ENCODE results near the gene N4BP2. TPM values are rescaled to one million over a fixed set of nuclear protein-coding genes. Genes with fewer than 3 reads are reported as not detected.

The N4BP2 gene
- polyA plus RNA-seq, 1 experiment = 5.7 TPM

DNA sequence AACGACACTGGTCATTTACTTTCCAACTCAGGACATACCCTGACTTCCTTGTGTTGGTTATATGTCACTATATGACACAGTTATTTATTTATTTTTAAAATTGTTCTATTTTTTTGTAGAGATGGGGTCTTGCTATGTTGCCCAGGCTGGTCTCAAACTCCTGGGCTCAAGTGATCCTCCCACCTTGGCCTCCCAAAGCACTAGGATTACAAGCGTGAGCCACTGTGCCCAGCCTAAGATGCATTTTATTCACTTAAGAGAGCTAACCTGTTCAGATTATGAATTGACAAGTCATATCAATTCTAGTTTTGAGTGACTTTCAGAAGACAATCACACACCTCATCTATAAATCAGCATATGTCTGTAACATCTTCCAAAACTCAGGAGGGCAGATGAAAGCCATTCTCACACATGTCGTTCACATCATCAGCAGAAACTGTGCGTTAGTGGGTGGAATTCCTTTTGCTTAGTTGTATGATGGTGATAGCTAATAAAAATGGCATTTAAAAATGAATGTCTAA lies 130.8 kb downstream of the N4BP2 start:
- DNase-seq (ENCODE audit: low read depth, low spot score) = no peak
- Histone ChIP-seq H3K4me3 (ENCODE audit: low read depth, low read length) (no peak overlapping the region), H3K27ac (ENCODE audit: low read depth, low read length) (no peak overlapping the region), H3K9me3 (ENCODE audit: control insufficient read depth, insufficient read depth, low read length) (no peaks in the 10 kb centered on the region; the same call in 1 of the 2 replicates), H3K27me3 (ENCODE audit: control insufficient read depth, insufficient read depth, low read length) (no peaks in the 10 kb centered on the region)
- TF ChIP-seq, protein P1, sequence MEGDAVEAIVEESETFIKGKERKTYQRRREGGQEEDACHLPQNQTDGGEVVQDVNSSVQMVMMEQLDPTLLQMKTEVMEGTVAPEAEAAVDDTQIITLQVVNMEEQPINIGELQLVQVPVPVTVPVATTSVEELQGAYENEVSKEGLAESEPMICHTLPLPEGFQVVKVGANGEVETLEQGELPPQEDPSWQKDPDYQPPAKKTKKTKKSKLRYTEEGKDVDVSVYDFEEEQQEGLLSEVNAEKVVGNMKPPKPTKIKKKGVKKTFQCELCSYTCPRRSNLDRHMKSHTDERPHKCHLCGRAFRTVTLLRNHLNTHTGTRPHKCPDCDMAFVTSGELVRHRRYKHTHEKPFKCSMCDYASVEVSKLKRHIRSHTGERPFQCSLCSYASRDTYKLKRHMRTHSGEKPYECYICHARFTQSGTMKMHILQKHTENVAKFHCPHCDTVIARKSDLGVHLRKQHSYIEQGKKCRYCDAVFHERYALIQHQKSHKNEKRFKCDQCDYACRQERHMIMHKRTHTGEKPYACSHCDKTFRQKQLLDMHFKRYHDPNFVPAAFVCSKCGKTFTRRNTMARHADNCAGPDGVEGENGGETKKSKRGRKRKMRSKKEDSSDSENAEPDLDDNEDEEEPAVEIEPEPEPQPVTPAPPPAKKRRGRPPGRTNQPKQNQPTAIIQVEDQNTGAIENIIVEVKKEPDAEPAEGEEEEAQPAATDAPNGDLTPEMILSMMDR (IDR thresholded peaks at IDR 0.05; ENCODE audit: low read depth, low read length) = no peak
- ChIA-PET CTCF (no interaction called here), POLR2A (no interaction called here)

DNA sequence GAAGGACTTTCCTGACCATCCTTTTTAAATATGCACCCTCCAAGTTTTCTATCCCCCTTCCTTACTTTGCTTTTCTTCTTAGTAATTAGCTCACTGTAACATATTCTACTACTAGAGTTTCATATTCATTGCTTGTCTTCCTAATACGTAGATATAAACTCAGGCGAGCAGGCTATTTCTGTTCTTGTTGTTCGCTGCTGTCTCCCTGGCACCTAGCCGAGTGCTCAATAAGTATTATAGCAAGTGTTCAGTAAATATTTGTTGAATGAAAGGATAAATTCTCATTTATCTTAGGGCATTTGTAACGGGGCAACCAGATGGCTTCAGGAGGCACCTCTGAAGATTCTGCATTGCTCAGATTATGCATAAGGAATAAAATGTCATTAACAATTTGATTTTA lies 133.4 kb downstream of the N4BP2 start:
- H3K27ac ChIP-seq (ENCODE audit: low read depth, low read length) = no peak overlapping the region
- ChIA-PET POLR2A (no interaction called here), CTCF (interaction anchor here (0.8 to 1.6 kb wide), 3 partner anchors 120 to 127 kb away, joined by 3 to 5 read pairs (median 4); no protein-coding TSS in a partner anchor)
- H3K27me3 ChIP-seq (ENCODE audit: control insufficient read depth, insufficient read depth, low read length) = no peaks in the 10 kb centered on the region
- no peaks in the 10 kb centered on the region for H3K9me3 ChIP-seq (ENCODE audit: control insufficient read depth, insufficient read depth, low read length)
- DNase-seq (ENCODE audit: low read depth, low spot score) = no peak
- TF ChIP-seq, protein P1 (IDR thresholded peaks at IDR 0.05; ENCODE audit: low read depth, low read length) = no peak
- no peak overlapping the region for H3K4me3 ChIP-seq (ENCODE audit: low read depth, low read length)

DNA sequence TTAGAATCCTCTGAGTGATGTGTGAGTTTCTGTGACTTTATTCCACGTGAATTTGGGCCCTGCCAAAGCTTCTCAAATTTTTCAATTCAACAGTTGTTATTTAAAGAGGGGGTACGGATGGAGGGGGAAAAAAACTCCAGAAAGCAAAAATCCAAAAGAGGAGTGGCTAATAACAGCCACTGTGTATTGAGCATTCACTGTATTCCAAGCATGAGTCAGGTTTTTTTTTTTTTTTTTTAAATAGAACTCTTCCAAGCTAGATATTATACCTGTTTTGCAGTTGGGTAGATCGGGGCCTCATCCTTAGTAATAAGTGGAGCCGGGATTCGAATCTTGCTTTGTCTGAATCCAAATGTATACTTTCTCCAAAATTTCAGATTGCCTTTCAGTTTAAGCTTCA lies 133.8 kb downstream of the N4BP2 start:
- POLR2A ChIA-PET = no interaction called here
- H3K27ac ChIP-seq (ENCODE audit: low read depth, low read length) = no peak overlapping the region
- H3K4me3 ChIP-seq (ENCODE audit: low read depth, low read length) = no peak overlapping the region
- no peaks in the 10 kb centered on the region for H3K9me3 ChIP-seq (ENCODE audit: control insufficient read depth, insufficient read depth, low read length)
- DNase-seq (ENCODE audit: low read depth, low spot score) = no peak
- TF ChIP-seq, protein P1 (IDR thresholded peaks at IDR 0.05; ENCODE audit: low read depth, low read length) = no peak
- CTCF ChIA-PET = interaction anchor here (0.8 to 1.6 kb wide), 2 partner anchors 119 to 126 kb away, joined by 3 to 4 read pairs; no protein-coding TSS in a partner anchor
- H3K27me3 ChIP-seq (ENCODE audit: control insufficient read depth, insufficient read depth, low read length) = no peaks in the 10 kb centered on the region

DNA sequence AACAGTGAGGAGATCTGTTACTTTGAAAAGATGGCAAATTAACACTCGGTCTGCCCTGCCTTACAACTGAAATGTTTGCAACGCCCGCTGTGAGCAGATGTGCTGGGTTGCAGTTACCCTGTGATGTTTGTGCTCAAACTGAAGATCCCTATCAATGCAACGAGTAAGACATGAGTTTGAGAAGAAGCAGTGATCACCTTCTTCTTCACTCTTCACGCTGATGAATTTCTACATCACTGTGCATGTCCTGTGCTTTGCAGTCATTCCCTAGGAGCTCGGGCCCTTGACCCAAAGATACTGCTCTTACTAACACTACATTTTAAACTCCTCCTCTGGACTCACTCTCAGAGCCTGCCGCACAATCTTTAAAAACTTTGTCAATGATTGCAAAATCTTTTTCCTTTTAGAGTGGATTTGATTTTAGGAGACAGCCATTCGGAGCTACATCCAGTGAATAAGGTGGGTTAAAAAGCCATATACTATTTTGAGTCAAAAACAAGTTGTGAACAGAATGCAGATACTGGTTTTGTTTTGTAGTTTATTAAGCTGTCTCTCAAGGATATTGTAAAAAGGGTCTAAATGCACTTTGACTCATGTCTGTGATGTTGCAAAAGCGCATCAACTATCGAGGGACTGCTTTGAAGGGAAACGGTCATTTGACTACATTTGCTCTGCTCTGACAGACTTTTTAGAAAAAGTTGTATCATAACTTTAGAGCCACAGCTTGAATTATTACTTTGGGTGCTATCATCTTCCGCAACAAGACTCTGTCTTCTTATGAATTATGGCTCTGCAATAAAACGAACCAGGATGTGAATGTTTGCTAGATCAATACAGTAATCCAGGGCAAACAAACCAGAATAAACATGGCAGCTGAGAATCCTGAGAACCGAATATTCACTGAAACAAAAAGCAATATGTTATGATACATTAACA lies 134.5 kb downstream of the N4BP2 start:
- CTCF ChIA-PET = interaction anchor here (0.9 to 1.6 kb wide), 2 partner anchors 126 to 134 kb away, joined by 3 to 4 read pairs; no protein-coding TSS in a partner anchor
- H3K4me3 ChIP-seq (ENCODE audit: low read depth, low read length) = no peak overlapping the region
- POLR2A ChIA-PET = no interaction called here
- TF ChIP-seq, protein P1 (IDR thresholded peaks at IDR 0.05; ENCODE audit: low read depth, low read length) = no peak
- DNase-seq (ENCODE audit: low read depth, low spot score) = no peak
- H3K27ac ChIP-seq (ENCODE audit: low read depth, low read length) = no peak overlapping the region
- no peaks in the 10 kb centered on the region for H3K9me3 ChIP-seq (ENCODE audit: control insufficient read depth, insufficient read depth, low read length)
- no peaks in the 10 kb centered on the region for H3K27me3 ChIP-seq (ENCODE audit: control insufficient read depth, insufficient read depth, low read length)

Data from AG04450 (cell line).